ENCODE results near the gene PEX10.

The PEX10 gene

DNA sequence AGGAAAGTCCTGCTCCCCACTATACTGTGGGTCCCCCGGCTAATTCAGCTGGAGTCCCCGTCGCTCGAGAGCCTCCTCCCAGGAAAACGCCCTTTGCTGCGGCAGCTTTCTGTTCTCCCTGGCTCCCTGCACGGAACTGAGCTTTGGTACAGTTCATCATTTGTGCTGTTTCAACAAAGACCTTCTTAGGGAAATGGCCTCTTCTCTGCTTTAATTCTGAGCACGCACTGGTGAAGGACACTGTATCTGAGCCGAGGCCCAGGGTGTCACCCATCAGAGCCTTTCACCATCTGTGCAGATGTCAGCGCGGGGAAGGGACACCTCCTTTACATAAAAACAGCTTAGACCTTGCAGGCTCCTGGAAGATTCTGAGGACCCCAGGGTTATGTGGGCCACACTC, 13.5 kb upstream of the PEX10 start:
- no peak for DNase-seq (ENCODE audit: low read depth in 2 of 2)

- no peak for DNase-seq (ENCODE audit: low read depth in 2 of 2)
Observed at GRCh38 chr1:2422523-2422922, 10.2 kb upstream of the PEX10 start.

- DNase-seq (ENCODE audit: low read depth in 2 of 2): no peak
Observed at GRCh38 chr1:2419416-2419815, 7.1 kb upstream of the PEX10 start.

DNA sequence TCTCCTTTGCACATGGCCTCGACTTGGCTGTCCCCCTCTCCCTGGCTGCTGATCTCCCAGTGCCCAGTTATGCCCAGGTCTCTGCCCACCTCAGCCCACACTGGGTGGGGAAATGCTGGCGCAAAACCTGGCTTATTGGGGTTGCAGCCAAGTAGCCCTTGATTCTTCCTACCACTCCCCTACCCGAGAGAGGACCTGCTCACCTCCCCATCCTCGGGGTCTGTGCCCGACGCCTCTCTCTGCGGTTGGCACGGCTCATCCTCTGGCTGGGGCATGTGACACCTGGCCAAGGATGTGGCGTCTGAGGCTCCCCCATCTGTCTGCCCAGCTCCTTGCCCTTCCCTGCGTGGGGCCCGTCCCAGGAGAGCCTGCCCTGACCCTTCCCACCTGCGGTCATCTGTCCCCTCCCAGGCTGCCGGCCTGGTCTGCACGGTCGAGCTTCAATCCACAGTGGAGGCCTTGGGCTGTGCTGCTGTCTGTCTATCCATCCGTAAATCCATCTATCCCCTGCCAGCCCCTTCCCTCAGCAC, 6.5 kb upstream of the PEX10 start:
- DNase-seq (ENCODE audit: low read depth in 2 of 2): no peak

DNA sequence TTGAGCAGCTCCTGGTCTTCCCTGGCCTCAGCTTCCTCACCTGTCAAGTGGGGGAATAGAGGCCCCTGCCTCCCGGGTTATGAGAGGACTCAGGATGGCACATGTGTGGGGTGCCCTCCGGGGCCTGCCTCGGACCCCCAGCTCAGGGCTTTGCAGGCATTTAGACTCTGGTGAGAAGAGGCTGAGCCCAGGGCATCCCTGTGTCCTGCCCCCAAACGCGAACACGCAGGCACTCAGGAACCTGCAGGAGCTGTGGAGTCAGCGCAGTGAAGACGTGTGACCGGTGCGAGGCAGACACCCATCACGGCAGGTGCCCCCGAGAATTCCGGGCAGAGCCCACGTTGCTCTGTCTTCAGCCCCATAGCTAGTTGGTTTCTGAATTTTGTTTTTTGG, 5.5 kb upstream of the PEX10 start:
- no peak for DNase-seq (ENCODE audit: low read depth in 2 of 2)

- no peak for DNase-seq (ENCODE audit: low read depth in 2 of 2)
Observed at GRCh38 chr1:2417083-2417832, 4.9 kb upstream of the PEX10 start.

- DNase-seq (ENCODE audit: low read depth in 2 of 2): no peak
Observed at GRCh38 chr1:2416403-2416802, 4.0 kb upstream of the PEX10 start.

DNA sequence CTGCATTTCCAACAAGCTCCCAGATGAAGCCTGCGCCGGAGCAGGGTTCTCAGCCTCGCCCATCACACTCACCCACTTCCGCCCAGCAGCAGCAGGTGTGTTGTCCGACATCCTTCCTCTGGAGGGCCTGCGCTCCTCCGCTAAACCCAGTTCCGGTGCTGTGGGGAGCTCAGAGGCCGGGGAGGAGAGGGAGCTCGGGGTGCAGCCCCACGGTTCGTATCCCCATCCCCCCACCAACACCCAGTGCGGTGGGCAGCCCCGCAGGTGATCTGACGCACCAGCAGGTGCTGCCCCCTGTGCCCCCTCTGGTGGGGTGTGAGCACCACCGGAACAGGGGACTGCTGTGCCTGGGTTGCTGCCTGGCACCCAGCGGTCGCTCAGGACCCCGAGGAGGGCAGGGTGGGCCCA, 3.4 kb upstream of the PEX10 start:
- DNase-seq (ENCODE audit: low read depth in 2 of 2): no peak

- DNase-seq (ENCODE audit: low read depth in 2 of 2): no peak
Observed at GRCh38 chr1:2415337-2415736, 3.0 kb upstream of the PEX10 start.

- DNase-seq (ENCODE audit: low read depth in 2 of 2): peak; percentile 47 to 69
Observed at GRCh38 chr1:2414297-2414958, 2.1 kb upstream of the PEX10 start.

DNA sequence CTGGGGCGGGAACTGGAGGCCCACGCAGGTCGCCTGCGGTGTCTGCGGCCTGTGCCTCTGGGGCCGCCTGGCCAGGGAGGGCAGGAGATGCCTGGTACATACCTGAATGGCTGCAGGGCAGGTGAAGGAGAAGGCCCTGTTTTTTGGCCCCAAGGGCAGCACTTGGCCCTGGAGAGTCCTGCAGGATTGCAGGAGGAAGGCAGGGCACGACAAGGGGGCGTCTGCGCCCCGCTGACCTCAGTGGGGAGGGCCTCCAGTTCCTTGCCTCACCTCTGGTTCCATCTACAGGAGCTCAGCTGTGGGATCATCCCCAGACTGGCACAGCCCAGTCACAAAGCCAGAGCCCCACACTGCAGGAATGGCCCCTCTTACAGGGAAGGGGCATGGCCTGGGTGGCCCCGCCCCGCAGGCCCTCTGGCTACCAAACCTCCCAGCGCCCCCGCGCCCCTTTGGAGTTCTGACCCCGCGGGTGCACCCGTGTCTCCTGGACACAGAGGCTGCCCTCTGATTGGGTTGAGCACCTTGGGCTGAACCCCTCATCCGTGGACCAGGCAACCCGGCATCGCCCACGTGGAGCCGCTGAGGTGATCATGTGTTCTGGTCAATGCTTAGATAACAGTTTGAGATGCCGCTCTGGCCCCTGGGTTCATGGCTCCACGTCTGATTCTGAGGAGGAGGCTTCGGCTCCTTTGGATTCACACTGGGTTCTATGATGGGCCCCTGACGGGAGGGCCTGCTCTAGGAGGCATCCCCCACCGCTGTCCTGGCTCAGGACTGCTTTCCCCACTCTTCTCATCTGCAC, 1.3 kb upstream of the PEX10 start:
- no peak for DNase-seq (ENCODE audit: low read depth in 2 of 2)

DNA sequence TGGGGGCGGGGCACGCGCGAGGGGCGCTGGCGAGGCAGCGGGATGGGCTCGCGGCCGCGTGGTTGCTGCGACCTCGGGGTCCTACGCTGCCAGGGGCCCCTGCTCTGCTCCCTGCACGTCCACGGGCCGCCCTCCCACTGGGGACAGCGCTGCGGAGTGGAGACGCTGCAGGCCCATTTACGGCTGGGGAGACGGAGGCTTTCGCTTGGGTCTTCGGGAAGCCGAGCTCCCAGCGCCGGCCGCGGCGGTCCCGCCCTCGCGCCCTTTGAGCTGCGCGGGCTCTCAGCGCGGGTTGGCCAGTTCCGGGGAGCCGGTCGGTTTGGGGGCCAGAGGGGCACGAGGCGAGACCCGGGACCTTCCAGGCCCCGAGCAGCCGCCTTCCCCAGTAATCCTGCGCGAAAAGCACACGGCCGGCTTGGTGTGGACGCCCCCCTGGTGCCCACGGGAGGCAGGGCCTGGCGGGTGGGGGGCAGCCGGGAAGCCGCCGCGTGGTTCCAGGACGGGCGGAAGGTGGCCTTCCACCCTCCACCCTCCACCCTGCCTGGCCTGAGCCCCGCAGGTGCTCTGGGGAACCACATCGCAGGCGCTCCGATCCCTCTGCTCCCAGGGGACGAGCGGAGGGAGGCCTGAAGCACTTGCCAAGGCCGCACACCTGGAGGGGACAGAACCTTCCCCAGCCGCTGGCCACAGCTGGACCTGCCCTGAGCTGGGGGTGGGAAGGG, 570 bp upstream of the PEX10 start:
- DNase-seq (ENCODE audit: low read depth in 2 of 2): no peak

DNA sequence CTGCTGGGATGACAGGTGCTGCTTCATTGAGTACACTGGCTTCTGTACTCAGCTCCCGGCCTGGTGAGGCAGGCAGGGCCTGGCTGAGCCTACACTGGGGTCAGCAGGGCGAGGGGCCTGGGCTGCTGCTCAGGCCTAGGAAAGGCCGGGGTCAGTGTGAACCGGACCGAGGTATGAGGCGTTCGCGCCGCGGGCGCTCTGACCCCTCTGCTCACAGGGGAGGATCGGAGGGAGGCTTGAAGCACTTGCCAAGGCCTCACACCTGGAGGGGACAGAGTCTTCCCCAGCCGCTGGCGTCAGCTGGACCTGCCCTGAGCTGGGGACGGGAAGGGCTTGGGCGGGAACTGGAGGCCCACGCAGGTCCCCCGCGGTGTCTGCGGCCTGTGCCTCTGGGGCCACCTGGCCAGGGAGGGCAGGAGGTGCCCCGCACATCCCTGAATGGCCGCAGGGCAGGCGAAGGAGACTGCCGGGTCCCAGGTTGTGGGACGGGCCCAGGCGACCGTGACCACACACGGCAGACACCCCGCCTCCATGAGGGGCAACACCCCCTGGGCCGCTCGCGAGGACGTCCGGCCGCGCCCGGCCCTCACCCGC, 466 bp downstream of the PEX10 start:
- DNase-seq (ENCODE audit: low read depth in 2 of 2): no peak

DNA sequence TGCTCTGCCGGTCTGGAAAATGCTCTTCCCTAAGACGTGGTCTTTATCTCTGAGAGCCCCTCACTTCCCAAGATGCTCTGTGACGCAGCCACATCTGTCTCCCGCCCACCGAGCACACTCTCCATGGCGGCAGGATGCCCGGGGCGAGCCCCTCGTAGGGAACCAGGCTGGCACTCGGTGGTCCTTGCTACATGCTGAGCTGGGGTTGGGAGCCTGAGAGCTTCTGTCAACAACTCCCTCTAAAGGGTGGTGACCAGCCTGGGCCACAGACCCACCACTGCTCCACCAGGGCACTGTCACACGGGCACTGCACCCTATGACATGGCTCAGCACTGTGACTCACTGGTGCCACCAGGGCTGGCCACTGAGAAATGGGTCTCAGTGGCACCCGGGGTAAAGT, 2.6 kb downstream of the PEX10 start:
- DNase-seq (ENCODE audit: low read depth in 2 of 2): no peak

DNA sequence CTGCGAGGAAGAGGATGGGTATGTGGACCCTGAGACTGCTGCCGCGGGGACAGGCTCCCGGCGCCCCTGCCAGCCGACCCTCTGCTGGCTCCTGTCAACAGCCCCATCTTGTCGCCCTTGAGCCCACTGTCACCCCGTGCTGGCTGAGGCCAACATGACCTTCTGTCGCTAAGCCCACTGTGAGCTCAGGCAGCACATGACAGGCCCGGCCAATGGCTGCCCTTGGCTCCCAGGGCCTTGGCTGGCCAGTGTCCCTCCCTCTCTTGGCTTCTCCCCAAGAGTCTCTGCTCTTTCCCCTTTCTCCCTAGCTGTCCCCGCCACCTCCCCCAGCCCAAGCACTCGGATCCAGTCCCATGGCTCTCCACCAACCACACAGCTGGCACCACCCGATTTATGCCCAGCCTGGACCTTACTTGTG, 3.5 kb downstream of the PEX10 start:
- no peak for DNase-seq (ENCODE audit: low read depth in 2 of 2)

GRCh38 chr1:2408456-2408855, 3.9 kb downstream of the PEX10 start:
- no peak for DNase-seq (ENCODE audit: low read depth in 2 of 2)

DNA sequence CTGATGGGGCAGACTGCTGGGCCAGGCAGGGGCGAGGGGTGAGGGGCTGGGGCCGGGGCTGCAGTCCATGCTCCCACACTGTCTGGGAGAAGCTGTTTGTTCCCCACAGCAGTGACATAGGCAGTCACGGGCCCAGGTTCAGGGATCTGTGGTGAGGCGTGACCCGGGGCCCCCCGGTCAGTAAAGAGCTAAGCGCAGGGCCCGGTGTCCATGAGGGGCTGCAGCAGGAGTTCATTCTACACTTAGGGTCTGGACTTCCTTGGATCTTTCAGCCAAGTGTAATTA, 4.4 kb downstream of the PEX10 start:
- no peak for DNase-seq (ENCODE audit: low read depth in 2 of 2)

- DNase-seq (ENCODE audit: low read depth in 2 of 2): no peak
Observed at GRCh38 chr1:2407166-2407990, 5.0 kb downstream of the PEX10 start.

DNA sequence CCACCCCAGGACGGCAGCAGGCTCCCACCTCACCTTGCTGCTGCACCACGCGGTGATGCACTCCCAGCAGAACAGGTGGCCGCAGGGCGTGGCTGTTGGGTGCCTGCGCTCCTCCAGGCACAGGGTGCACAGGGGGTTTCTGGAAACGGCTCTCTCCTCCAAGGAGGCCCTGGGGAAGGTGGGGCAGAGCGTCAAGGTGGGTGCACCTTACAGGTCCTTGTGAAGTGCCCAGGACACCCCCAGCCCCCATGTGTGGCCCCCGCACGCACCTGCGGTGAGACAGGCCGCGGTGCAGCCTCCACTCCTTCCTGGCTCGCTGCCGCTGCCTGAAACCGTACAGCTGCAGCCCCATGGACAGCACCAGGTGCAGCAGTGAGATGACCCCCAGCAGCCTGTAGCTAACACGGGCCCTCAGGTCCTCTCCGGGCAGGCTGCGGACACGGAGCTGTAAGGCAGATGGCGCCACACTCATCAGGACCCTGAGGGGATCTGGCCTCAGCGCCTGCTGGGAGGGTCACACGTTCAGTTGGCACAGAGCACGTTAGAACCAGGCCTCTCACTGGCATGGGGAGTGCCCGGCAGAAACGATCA, 5.8 kb downstream of the PEX10 start:
- no peak for DNase-seq (ENCODE audit: low read depth in 2 of 2)

GRCh38 chr1:2405588-2406295, 6.6 kb downstream of the PEX10 start:
- DNase-seq (ENCODE audit: low read depth in 2 of 2): no peak

Measured in stimulated activated CD4-positive, alpha-beta T cell treated with anti-CD3 and anti-CD28 coated beads, Interleukin-1b, Interleukin-23, amount 100 ng/mL, for 1 hour (primary cell).